Measurements from ENCODE around the gene SCFD2.

DNA sequence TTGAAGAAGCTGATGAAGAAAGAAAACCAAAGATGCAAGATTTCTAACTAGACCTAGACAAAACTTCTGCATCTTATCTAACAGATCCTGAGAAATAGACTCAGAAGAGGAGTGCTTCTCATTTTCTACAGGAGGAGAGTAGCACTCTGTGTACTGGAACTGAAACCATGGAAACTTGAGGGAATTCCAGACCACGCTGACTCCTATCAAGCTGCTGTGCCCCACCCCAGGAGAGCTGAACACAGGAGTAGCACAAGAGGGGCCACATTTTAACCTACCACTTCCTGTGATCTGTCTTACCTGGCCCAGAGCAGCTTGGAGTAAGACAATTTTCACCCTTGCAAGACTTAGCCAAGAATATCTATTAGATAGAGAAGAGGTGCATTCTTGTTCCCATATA is 248.9 kb downstream of the SCFD2 start:
- TF ChIP-seq, protein P1, sequence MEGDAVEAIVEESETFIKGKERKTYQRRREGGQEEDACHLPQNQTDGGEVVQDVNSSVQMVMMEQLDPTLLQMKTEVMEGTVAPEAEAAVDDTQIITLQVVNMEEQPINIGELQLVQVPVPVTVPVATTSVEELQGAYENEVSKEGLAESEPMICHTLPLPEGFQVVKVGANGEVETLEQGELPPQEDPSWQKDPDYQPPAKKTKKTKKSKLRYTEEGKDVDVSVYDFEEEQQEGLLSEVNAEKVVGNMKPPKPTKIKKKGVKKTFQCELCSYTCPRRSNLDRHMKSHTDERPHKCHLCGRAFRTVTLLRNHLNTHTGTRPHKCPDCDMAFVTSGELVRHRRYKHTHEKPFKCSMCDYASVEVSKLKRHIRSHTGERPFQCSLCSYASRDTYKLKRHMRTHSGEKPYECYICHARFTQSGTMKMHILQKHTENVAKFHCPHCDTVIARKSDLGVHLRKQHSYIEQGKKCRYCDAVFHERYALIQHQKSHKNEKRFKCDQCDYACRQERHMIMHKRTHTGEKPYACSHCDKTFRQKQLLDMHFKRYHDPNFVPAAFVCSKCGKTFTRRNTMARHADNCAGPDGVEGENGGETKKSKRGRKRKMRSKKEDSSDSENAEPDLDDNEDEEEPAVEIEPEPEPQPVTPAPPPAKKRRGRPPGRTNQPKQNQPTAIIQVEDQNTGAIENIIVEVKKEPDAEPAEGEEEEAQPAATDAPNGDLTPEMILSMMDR (IDR thresholded peaks at IDR 0.05; ENCODE audit: low read depth, low read length), result no peak
- TF ChIP-seq EZH2phosphoT487 (IDR thresholded peaks at IDR 0.05; ENCODE audit: low read depth), result no peak
